HL-60 (cell line): ENCODE data around the gene BAG5.

Experiments
- CTCF ChIP-seq: IDR thresholded peaks from one replicate; pipeline ENCODE4 v1.5.1; 2011; ENCODE audit warnings: low read length, control low read depth, inconsistent platforms; ENCODE audit not compliant: insufficient read depth
- GABPA ChIP-seq: IDR thresholded peaks from 2 replicates; pipeline ENCODE4 v1.6.1; 2012; ENCODE audit warnings: low read depth
- POLR2AphosphoS5 ChIP-seq: IDR thresholded peaks from 2 replicates; pipeline ENCODE4 v1.6.1; 2012; ENCODE audit warnings: low read depth
- REST ChIP-seq: IDR thresholded peaks from 2 replicates; pipeline ENCODE4 v1.6.1; 2012; ENCODE audit warnings: low read depth; ENCODE audit not compliant: insufficient replicate concordance
- SPI1 ChIP-seq: IDR thresholded peaks from 2 replicates; pipeline ENCODE4 v1.6.1; 2012; ENCODE audit warnings: low read depth, mild to moderate bottlenecking, borderline replicate concordance

GRCh38 chr14:103593577-103593976, 31.1 kb upstream of the BAG5 start:
- TF ChIP-seq CTCF, result no peak
- TF ChIP-seq GABPA, result no peak
- TF ChIP-seq REST, result no peak
- no peak for TF ChIP-seq POLR2AphosphoS5
- TF ChIP-seq SPI1, result no peak
